ENCODE data around the gene UHRF1. TPM values are rescaled to one million over a fixed set of nuclear protein-coding genes. Genes with fewer than 3 reads are reported as not detected.

Gene UHRF1
- total and polyA plus RNA-seq, 2 of the 13 experiments (the other 11 are each of a cell fraction or from before 2014, with no cell fraction given), result 6.8 to 78.4 TPM

GRCh38 chr19:4923276-4923747, 14.0 kb downstream of the UHRF1 start:
- Histone ChIP-seq H3K27me3 (ENCODE audit: control insufficient read depth in 1 of 2, insufficient read depth in 2 of 2, low read length in 2 of 2) (no peaks in the 10 kb centered on the region), H3K36me3 (replicated peaks in 1 of 2; ENCODE audit: control insufficient read depth in 1 of 2, insufficient read depth in 2 of 2, low read length in 2 of 2) (peaks cover 3 to 17% of the 10 kb centered on the region in 2 experiments; a peak in 4 of 5 replicates), H3K79me2 (ENCODE audit: insufficient read depth, low read length) (peaks cover 36% of the 10 kb centered on the region), H3K9me3 (ENCODE audit: low read length) (no peaks in the 10 kb centered on the region), H2AFZ (ENCODE audit: low read length) (no peak overlapping the region), H3K9ac (ENCODE audit: insufficient read depth, low read depth, low read length) (no peak overlapping the region), H4K20me1 (ENCODE audit: insufficient read depth, low read length) (no peaks in the 10 kb centered on the region; the same call in 1 of the 2 replicates), H3K4me1 (ENCODE audit: insufficient read depth, low read length) (no peaks in the 10 kb centered on the region), H3K4me3 (replicated peaks in 1 of 3; ENCODE audit: insufficient read depth in 1 of 3, low read depth in 2 of 3, low read length in 3 of 3) (no peak overlapping the region), H3K4me2 (ENCODE audit: low read depth, low read length) (no peak overlapping the region), H3K27ac (ENCODE audit: extremely low read length, insufficient read depth, low read length) (no peak overlapping the region)
- ChIA-PET POLR2A (no interaction called here), CTCF (ENCODE audit: low intra/inter-chr PET ratio, low total read pairs) (no interaction called here)
- no TSS peak for BruUV-seq (replicated peaks)
- FAIRE-seq (no peak), ATAC-seq (peak; percentile 15), DNase-seq (ENCODE audit: low spot score) (no peak)
- intact Hi-C loops (cut with micrococcal nuclease; ENCODE audit: unreplicated experiment), result no loop called here
- in situ Hi-C loops (cut with HindIII; ENCODE audit: extremely low pct_ligation_motif_present, low pct_unique_long_range_greater_than_20kb), result no loop called here
- WGBS (ENCODE audit: low lambda C conversion rate), result 96% methylated on average over 21 of the region's 21 CpGs
- TF ChIP-seq MIXL1 (CRISPR knock-in tag; IDR thresholded peaks at IDR 0.05), result no peak
- TF ChIP-seq AGO2 (optimal IDR thresholded peaks at IDR 0.05; ENCODE audit: low read depth, low read length), result peak; percentile 61

DNA sequence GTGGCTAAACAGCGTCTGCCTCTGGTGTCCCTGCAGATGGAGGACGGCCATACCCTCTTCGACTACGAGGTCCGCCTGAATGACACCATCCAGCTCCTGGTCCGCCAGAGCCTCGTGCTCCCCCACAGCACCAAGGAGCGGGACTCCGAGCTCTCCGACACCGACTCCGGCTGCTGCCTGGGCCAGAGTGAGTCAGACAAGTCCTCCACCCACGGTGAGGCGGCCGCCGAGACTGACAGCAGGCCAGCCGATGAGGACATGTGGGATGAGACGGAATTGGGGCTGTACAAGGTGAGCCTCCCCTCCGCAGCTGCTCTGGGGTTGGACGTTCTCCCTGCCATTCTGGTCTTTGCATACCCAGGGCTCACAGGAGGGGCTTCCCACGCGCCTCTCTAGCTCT, 19.9 kb downstream of the UHRF1 start:
- H4K20me1 ChIP-seq (ENCODE audit: insufficient read depth, low read length), result no peaks in the 10 kb centered on the region; the same call in 1 of the 2 replicates
- in situ Hi-C loops (cut with HindIII; ENCODE audit: extremely low pct_ligation_motif_present, low pct_unique_long_range_greater_than_20kb) (no loop called here), intact Hi-C loops (cut with micrococcal nuclease; ENCODE audit: unreplicated experiment) (no loop called here)
- H3K27me3 ChIP-seq (ENCODE audit: control insufficient read depth in 1 of 2, insufficient read depth in 2 of 2, low read length in 2 of 2), result no peaks in the 10 kb centered on the region; a peak in 1 of 5 replicates
- no peaks in the 10 kb centered on the region for H3K9me3 ChIP-seq (ENCODE audit: low read length)
- H3K27ac ChIP-seq (ENCODE audit: extremely low read length, insufficient read depth, low read length), result no peak overlapping the region
- H3K36me3 ChIP-seq (replicated peaks in 1 of 2; ENCODE audit: control insufficient read depth in 1 of 2, insufficient read depth in 2 of 2, low read length in 2 of 2), result peaks cover 16 to 47% of the 10 kb centered on the region in 2 experiments
- H3K4me1 ChIP-seq (ENCODE audit: insufficient read depth, low read length), result no peaks in the 10 kb centered on the region
- FAIRE-seq, result no peak
- no peak overlapping the region for H2AFZ ChIP-seq (ENCODE audit: low read length)
- ChIA-PET POLR2A (no interaction called here), CTCF (ENCODE audit: low intra/inter-chr PET ratio, low total read pairs) (no interaction called here)
- H3K9ac ChIP-seq (ENCODE audit: insufficient read depth, low read depth, low read length), result no peak overlapping the region
- no peak overlapping the region for H3K4me3 ChIP-seq (replicated peaks in 1 of 3; ENCODE audit: insufficient read depth in 1 of 3, low read depth in 2 of 3, low read length in 3 of 3)
- H3K79me2 ChIP-seq (ENCODE audit: insufficient read depth, low read length), result peaks cover 11% of the 10 kb centered on the region
- BruUV-seq (replicated peaks), result no TSS peak
- no peak overlapping the region for H3K4me2 ChIP-seq (ENCODE audit: low read depth, low read length)
- DNase-seq (ENCODE audit: low spot score), result no peak
- no peak for ATAC-seq
- WGBS (ENCODE audit: low lambda C conversion rate), result 97% methylated on average over 15 of the region's 22 CpGs
- TF ChIP-seq TBP (CRISPR knock-in tag; IDR thresholded peaks at IDR 0.05), result no peak
- TF ChIP-seq, protein P1, sequence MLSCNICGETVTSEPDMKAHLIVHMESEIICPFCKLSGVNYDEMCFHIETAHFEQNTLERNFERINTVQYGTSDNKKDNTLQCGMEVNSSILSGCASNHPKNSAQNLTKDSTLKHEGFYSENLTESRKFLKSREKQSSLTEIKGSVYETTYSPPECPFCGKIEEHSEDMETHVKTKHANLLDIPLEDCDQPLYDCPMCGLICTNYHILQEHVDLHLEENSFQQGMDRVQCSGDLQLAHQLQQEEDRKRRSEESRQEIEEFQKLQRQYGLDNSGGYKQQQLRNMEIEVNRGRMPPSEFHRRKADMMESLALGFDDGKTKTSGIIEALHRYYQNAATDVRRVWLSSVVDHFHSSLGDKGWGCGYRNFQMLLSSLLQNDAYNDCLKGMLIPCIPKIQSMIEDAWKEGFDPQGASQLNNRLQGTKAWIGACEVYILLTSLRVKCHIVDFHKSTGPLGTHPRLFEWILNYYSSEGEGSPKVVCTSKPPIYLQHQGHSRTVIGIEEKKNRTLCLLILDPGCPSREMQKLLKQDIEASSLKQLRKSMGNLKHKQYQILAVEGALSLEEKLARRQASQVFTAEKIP (CRISPR knock-in tag; IDR thresholded peaks at IDR 0.05; ENCODE audit: borderline replicate concordance), result no peak
- TF ChIP-seq SMAD3 (CRISPR knock-in tag; IDR thresholded peaks at IDR 0.05), result no peak
- no peak for TF ChIP-seq ZNF558 (CRISPR knock-in tag; IDR thresholded peaks at IDR 0.05; ENCODE audit: borderline replicate concordance)
- TF ChIP-seq ZFP36 (IDR thresholded peaks at IDR 0.05; ENCODE audit: borderline replicate concordance, low read depth, low read length, partially characterized antibody), result no peak
- TF ChIP-seq, protein P2, sequence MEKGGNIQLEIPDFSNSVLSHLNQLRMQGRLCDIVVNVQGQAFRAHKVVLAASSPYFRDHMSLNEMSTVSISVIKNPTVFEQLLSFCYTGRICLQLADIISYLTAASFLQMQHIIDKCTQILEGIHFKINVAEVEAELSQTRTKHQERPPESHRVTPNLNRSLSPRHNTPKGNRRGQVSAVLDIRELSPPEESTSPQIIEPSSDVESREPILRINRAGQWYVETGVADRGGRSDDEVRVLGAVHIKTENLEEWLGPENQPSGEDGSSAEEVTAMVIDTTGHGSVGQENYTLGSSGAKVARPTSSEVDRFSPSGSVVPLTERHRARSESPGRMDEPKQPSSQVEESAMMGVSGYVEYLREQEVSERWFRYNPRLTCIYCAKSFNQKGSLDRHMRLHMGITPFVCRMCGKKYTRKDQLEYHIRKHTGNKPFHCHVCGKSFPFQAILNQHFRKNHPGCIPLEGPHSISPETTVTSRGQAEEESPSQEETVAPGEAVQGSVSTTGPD (CRISPR knock-in tag; IDR thresholded peaks at IDR 0.05), result no peak
- TF ChIP-seq HMGXB4 (CRISPR knock-in tag; IDR thresholded peaks at IDR 0.05; ENCODE audit: borderline replicate concordance in 1 of 2, low read depth in 1 of 2), result no peak
- no peak for TF ChIP-seq ATM (IDR thresholded peaks at IDR 0.05; ENCODE audit: borderline replicate concordance)
- TF ChIP-seq, protein P3, sequence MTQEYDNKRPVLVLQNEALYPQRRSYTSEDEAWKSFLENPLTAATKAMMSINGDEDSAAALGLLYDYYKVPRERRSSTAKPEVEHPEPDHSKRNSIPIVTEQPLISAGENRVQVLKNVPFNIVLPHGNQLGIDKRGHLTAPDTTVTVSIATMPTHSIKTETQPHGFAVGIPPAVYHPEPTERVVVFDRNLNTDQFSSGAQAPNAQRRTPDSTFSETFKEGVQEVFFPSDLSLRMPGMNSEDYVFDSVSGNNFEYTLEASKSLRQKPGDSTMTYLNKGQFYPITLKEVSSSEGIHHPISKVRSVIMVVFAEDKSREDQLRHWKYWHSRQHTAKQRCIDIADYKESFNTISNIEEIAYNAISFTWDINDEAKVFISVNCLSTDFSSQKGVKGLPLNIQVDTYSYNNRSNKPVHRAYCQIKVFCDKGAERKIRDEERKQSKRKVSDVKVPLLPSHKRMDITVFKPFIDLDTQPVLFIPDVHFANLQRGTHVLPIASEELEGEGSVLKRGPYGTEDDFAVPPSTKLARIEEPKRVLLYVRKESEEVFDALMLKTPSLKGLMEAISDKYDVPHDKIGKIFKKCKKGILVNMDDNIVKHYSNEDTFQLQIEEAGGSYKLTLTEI (CRISPR knock-in tag; conservative IDR thresholded peaks at IDR 0.05), result no peak
